Skin epidermis (tissue), 12 donors: ENCODE measurements around the gene FBXO28.

Experiments used
- H3K27ac ChIP-seq, 21 experiments: fragments of 200-600 bp; sonication (generic) in 11 of 21; one replicate each; pipeline ENCODE4 v1.5.0; 2020; ENCODE audit warnings: mild to moderate bottlenecking in 3 of 21, inconsistent platforms in 2 of 21, moderate library complexity in 2 of 21
- H3K4me3 ChIP-seq, 7 experiments: fragments of 200-600 bp; sonication (generic) in 2 of 7; one replicate each; pipeline ENCODE4 v1.5.0; 2020; ENCODE audit warnings: inconsistent platforms in 2 of 7, mild to moderate bottlenecking in 2 of 7, moderate library complexity in 1 of 7

FBXO28 gene

DNA sequence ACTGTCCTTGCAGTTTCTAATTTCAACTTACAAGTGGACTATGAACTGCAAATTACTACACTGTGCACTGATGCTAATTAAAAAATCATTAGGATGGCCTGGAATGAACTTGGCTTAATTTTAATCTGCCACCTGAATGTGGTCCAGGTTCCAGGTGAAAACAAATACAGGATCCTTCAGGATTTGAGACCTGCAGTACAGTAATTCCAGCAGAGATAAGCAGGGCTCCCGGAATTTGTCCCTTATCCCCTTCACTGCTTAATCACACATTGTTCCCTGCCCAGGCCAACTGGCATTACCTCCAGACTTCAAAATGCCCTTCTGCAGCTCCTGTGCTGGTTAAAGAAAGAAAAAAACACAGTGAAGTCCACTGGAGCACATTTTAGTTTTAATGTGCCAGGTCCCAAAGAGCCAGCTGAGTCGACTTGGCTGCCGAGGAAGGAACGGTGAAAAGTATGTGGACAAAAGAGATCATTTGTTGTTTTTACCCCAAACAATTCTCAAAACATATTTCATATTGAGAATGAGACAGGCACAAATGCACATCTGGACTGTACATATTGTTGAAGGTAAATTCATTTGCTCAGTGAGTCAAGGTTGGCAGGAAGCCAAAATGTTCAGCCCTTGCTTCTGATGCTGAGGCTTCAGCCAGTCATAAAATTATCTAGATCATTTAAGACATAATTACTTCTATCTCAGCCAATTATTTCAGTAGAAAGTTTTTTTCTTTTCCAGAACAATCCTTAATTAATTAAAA lies 97.5 kb downstream of the FBXO28 start:
- H3K27ac ChIP-seq = peak overlapping the region in 8 of 21 experiments; percentile 24 to 84 (median 56)
- H3K4me3 ChIP-seq = no peak overlapping the region
